Activated T-cell treated with anti-CD3 and anti-CD28 coated beads, Interleukin-2, amount 50 U/mL, for 4 hours (primary cell): Measurements from ENCODE around the gene FGF14. TPM values are rescaled to one million over a fixed set of nuclear protein-coding genes. Genes with fewer than 3 reads are reported as not detected.

Source experiments
- ATAC-seq, 2 donors: fragments of 200-7000 bp; cut with Tn5 transposase; one replicate each; pipeline ENCODE4 v1.10.0; 2021
- DNase-seq: peaks from one replicate; pipeline ENCODE4 v3.0.0-alpha.2; 2020
- H3K27me3 Mint-ChIP-seq: one replicate; pipeline ENCODE4 v1.8.0; 2021; ENCODE audit warnings: low read depth, mixed read lengths
- H3K36me3 Mint-ChIP-seq: one replicate; pipeline ENCODE4 v1.8.0; 2022; ENCODE audit warnings: mixed read lengths; ENCODE audit not compliant: insufficient read depth
- H3K4me1 Mint-ChIP-seq: one replicate; pipeline ENCODE4 v1.8.0; 2021; ENCODE audit warnings: low read depth, mixed read lengths
- H3K4me3 Mint-ChIP-seq: one replicate; pipeline ENCODE4 v1.8.0; 2021; ENCODE audit warnings: mild to moderate bottlenecking, moderate library complexity, mixed read lengths
- H3K9me3 Mint-ChIP-seq: one replicate; pipeline ENCODE4 v1.8.0; 2021; ENCODE audit warnings: mixed read lengths
- total RNA-seq, 3 donors: library from RNA; stranded (reverse); gene quantifications; one replicate each; pipeline ENCODE4 v1.2.1, GENCODE V29; 2021

The FGF14 gene
- total RNA-seq, 3 donors from 2014 or later: not detected

DNA sequence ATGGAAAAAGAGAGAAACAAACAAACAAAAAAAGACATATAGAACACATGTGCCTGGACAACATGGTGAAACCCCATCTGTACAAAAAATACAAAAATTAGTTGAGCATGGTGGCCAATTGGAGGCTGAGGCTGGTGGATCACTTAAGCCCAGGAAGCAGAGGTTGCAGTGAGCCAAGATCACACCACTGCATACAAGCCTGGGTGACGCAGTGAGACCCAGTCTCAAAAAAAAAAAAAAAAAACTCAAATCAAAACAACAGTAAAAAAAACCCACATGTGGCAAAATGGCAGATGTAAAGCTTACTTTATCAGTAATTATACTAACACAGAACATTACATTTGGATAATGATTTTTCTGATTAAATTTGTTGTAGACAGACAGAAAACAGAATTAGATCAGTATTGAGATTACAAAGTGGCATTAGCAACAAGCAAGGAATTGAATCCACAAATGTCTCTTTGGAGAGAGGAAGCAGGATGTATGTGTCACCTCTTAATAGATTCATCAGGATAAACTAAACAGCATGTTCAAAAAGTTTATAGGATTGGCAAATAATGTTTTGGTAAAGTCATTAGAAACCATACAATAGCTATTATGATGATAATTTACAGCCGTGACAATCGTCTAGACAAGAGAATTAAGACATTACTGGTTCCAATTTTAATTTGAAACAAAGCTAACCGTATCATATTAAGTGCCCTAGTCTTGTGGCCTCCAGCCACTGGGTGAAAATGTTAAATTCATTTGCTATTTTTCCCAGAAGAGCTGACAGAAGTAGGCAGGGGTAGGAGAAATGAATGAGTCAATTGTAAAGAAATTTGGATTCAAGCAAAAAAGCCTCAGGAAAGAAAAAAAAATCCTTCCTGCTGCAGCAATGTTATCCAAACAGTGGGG lies 206.0 kb downstream of the FGF14 start:
- no peaks in the 10 kb centered on the region for H3K27me3 Mint-ChIP-seq
- no peak for ATAC-seq

DNA sequence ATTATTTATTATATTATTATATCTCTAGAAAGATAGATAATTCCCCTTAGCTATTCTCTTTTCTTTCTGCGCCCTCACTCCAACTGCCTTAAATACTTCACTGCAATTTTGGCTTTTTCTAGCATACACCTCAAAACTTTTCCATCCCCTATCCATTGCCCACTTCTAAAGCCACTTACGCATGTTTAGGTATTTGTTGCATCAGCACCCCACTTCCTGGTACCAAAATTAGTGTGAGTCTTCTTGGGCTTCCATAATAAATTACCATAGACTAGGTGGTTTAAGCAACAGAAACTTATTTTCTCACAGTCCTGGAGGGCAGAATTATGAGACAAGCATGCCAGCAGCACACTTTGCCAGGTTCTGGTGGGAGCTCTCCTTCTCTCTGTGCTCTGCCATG lies 209.0 kb downstream of the FGF14 start:
- peaks cover 3% of the 10 kb centered on the region for H3K9me3 Mint-ChIP-seq
- no peaks in the 10 kb centered on the region for H3K27me3 Mint-ChIP-seq
- no peak overlapping the region for H3K4me3 Mint-ChIP-seq
- ATAC-seq: no peak
- H3K4me1 Mint-ChIP-seq: peaks cover 5% of the 10 kb centered on the region
- DNase-seq: no peak
- no peaks in the 10 kb centered on the region for H3K36me3 Mint-ChIP-seq

More for the DNA sequence above, 206.0 kb downstream of the FGF14 start:
- Mint-ChIP-seq H3K36me3 (no peaks in the 10 kb centered on the region), H3K9me3 (no peaks in the 10 kb centered on the region), H3K4me3 (no peak overlapping the region), H3K4me1 (peaks cover 5% of the 10 kb centered on the region)
- DNase-seq: no peak

DNA sequence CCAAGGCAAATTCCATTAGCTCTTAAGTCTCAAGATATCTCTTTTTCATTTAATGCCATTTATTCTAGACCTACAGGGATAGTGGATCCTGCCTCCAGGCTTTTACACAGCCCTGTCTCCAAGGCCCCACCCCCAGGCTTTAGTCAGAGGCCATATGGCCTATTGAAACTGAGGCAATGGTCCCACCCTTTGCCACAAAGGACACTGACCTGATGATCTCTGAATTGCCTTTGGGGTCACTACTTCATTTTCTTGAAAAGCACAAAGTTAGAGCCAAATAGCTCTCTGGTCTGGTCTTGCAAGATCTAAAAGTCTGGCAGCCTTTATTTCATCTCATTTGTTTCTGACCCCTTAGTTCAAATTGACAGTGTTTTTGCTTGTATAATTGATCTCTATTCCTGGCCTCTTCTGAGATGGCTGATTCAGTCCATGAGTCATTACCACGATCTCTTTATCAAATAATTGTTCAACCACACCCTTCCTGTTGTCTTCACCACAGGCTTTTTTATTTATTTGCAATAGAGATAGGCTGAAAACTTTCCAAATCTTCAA lies 209.8 kb downstream of the FGF14 start:
- Mint-ChIP-seq H3K36me3 (no peaks in the 10 kb centered on the region), H3K9me3 (peaks cover 3% of the 10 kb centered on the region), H3K27me3 (peaks cover 3% of the 10 kb centered on the region), H3K4me3 (no peak overlapping the region), H3K4me1 (peaks cover 5% of the 10 kb centered on the region)
- DNase-seq (no peak), ATAC-seq (no peak)

DNA sequence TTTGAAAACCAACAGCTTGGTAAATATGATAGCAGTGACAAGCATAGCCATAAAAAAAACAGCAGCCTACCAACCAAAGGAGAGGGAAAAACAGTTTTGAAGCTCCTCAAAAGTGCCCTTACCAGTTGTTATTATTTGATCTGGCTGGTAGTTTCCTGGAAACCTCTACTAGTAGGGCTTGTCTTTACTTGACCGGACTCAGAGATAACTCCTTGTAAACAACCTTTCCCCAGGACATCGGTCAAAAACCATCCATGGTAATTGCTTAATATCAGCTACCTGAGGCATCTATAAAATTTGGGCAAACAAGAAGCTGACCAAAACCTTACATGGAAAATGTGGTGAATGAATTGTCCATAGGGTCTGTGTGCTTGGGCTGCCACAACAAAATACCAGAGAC lies 210.9 kb downstream of the FGF14 start:
- Mint-ChIP-seq H3K36me3 (no peaks in the 10 kb centered on the region), H3K4me1 (peaks cover 5% of the 10 kb centered on the region), H3K9me3 (peaks cover 3% of the 10 kb centered on the region), H3K27me3 (peaks cover 3% of the 10 kb centered on the region), H3K4me3 (no peak overlapping the region)
- no peak for ATAC-seq
- no peak for DNase-seq

DNA sequence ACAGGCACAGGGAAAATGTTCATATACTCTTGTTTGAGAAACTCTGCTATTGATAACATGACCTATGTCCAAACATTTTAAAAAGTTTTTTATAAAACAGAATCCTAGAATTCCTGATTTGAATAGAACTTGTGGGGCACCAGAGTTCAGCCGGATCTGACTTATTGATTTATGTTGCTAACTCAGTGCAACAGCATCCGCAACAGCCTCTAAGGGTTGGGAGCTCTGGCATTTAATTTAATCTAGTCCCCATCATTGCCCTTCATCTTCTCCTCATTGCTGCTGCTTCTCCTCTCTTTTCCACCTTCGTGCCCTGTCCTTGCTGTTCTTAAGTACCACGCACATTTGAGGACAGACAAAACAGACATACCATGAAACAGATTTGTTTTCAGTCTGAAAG lies 214.5 kb downstream of the FGF14 start:
- peaks cover 3% of the 10 kb centered on the region for H3K9me3 Mint-ChIP-seq
- H3K36me3 Mint-ChIP-seq: no peaks in the 10 kb centered on the region
- peaks cover 4% of the 10 kb centered on the region for H3K4me1 Mint-ChIP-seq
- no peak overlapping the region for H3K4me3 Mint-ChIP-seq
- H3K27me3 Mint-ChIP-seq: peaks cover 3% of the 10 kb centered on the region
- ATAC-seq (no peak), DNase-seq (no peak)

DNA sequence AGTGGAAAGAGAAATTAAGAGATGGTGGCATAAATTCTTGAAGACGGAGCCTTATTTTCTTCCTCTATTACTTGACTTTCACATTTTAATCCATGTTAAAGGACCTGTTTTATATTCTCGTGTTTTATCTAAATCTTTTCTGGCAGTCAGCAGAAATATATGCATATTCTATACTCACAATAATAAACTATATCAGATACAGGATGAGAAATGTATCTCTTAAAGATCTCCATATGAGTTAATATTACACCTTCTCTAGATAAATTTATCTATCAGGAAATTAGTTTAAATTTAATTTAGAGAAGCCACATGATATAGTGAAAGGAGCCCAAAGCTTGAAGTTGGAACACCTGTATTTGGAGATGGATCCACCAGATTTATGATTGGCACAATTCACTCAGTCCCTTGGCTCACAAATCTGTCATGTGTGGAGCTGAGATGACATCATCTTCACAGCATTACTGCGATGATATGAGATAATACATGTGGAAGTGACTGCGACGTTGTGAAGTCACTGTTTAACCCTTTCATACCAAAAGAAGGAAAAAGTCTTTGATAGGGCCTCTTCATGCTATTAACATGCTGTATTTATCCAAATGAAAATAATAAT lies 216.4 kb downstream of the FGF14 start:
- Mint-ChIP-seq H3K4me1 (no peaks in the 10 kb centered on the region), H3K27me3 (peaks cover 3% of the 10 kb centered on the region), H3K9me3 (peaks cover 3% of the 10 kb centered on the region), H3K36me3 (no peaks in the 10 kb centered on the region), H3K4me3 (no peak overlapping the region)
- ATAC-seq: no peak
- no peak for DNase-seq

DNA sequence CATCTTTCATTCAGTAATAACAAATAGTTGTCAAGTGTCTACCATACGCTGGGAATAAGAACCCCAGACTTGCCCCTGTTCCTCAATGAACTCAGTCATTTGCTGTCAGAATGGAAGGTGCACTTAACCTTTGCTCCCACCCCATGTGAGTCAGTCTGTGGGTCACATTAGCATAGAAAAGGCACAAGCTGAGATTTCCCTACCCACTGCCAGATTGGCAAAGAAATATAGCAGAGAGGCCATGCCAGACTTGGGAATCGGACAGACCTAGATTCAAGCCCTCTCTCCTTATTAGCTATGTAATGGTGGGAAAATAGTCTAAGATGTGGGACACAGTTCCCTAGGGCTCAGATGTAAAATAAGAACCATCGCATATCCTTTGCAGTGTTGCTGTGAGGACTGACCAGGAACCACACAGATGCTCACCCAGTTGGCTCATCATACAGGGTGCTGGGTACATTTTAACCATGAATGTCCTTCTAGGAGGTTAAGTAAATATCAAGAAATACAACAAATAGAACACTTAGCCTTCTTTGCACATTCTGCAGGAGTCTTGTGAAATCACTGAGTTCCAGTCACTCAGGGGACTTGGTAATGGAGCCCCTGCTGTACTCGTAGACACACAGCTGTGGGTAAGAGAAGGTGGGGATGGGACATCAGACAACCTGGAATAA lies 218.2 kb downstream of the FGF14 start:
- H3K4me1 Mint-ChIP-seq: no peaks in the 10 kb centered on the region
- H3K36me3 Mint-ChIP-seq: no peaks in the 10 kb centered on the region
- ATAC-seq (no peak), DNase-seq (no peak)
- H3K4me3 Mint-ChIP-seq: no peak overlapping the region
- H3K9me3 Mint-ChIP-seq: no peaks in the 10 kb centered on the region
- peaks cover 3% of the 10 kb centered on the region for H3K27me3 Mint-ChIP-seq

DNA sequence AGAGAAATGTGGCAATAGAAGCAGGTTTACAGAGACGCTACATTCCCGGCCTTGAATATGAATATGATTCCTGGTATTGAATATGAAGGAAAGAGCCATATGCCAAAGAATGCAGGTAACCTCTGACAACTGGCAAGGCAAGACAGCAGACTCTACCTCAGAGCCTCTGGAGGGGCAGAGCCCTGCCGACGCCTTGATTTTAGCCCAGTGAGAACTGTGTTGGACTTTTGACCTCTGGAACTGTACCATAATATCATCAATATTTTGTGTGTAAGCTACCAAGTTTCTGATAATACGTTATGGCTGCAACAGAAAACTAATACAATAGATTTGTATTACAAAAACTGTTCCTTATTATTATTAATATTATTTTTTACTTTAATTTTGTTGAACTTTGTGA lies 219.7 kb downstream of the FGF14 start:
- no peaks in the 10 kb centered on the region for H3K36me3 Mint-ChIP-seq
- H3K4me1 Mint-ChIP-seq: no peaks in the 10 kb centered on the region
- no peak for ATAC-seq
- DNase-seq: no peak
- no peaks in the 10 kb centered on the region for H3K27me3 Mint-ChIP-seq
- no peaks in the 10 kb centered on the region for H3K9me3 Mint-ChIP-seq
- no peak overlapping the region for H3K4me3 Mint-ChIP-seq

DNA sequence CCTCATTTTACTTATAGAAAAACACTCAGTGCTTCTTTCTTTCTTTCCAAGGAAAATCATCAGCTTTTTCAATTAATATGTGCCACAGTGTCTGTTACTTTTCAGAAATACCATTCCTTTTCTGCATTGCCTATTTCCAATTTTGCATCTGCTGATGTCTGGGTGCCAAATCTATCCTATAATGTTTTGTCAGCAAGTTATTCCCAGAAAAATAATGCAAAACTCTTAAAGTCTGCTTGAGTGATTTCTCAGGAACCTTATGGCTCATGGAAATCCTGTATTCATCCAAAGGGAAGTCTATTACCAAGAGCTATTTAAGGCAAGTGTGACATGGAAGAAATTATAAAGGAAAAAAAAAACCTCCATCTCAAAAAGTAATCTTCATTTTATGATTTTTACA lies 224.4 kb downstream of the FGF14 start:
- Mint-ChIP-seq H3K4me3 (no peak overlapping the region), H3K27me3 (no peaks in the 10 kb centered on the region), H3K9me3 (no peaks in the 10 kb centered on the region), H3K4me1 (no peaks in the 10 kb centered on the region), H3K36me3 (no peaks in the 10 kb centered on the region)
- DNase-seq (no peak), ATAC-seq (no peak)

DNA sequence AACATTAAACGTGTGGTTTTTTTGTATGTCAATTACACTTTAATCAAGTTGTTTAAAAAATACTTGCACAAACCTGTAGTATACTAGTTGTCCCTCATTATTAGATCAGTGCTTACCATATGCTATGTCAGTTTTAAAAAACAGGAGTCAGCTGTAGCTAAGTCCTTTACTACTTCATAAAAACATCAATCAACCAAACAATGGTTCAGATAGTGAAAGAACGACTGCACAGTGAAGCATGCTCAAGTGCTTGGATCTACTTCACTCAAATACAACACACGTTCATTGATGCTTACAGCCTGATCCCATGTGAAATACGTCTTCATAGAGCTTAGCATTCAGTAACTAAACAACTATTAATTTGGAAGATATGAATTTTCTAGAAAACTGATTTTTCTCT lies 225.0 kb downstream of the FGF14 start:
- H3K27me3 Mint-ChIP-seq: no peaks in the 10 kb centered on the region
- no peaks in the 10 kb centered on the region for H3K4me1 Mint-ChIP-seq
- no peaks in the 10 kb centered on the region for H3K36me3 Mint-ChIP-seq
- no peak overlapping the region for H3K4me3 Mint-ChIP-seq
- no peaks in the 10 kb centered on the region for H3K9me3 Mint-ChIP-seq
- DNase-seq (no peak), ATAC-seq (no peak)

DNA sequence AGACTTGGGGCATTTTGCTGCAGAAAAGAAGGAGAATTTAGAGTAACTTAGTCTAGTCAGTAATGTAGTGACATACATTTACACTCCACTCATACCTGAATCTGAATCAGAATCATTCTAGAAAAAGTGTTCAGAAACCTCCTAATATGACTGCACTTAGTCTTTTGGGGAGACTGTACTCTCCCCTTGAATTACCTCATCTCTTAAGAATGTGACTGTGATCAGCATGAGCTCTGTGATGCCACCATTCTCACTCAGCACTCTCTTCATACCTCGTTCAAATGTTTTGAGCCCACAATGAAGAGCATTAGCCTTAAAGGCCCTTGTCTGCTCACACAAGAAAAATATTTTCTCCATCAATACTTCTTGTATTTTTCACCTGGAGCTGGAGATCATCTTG lies 229.4 kb downstream of the FGF14 start:
- H3K27me3 Mint-ChIP-seq: peaks cover 1% of the 10 kb centered on the region
- ATAC-seq (no peak), DNase-seq (no peak)
- no peaks in the 10 kb centered on the region for H3K9me3 Mint-ChIP-seq
- no peaks in the 10 kb centered on the region for H3K4me1 Mint-ChIP-seq
- no peaks in the 10 kb centered on the region for H3K36me3 Mint-ChIP-seq
- no peak overlapping the region for H3K4me3 Mint-ChIP-seq

DNA sequence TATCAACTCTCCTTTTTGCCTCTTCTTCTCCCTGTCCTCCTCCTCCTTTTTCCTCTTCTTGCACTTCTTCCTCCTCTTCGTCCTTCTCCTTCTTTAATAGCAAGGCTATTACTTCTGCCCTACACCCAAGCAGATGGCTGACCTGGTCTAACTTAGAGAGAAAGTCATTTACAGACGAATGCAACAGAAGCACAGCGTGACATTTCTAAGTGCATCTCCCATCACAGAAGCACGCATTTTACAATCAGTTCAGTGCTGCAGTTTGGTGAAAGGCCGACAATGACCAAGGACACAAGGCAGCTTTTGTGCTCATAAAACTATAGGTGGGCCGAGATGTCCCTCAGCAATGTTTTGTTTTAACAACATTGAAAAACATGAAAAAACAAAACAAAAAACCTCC lies 231.5 kb downstream of the FGF14 start:
- no peaks in the 10 kb centered on the region for H3K9me3 Mint-ChIP-seq
- no peak for ATAC-seq
- peaks cover 1% of the 10 kb centered on the region for H3K27me3 Mint-ChIP-seq

DNA sequence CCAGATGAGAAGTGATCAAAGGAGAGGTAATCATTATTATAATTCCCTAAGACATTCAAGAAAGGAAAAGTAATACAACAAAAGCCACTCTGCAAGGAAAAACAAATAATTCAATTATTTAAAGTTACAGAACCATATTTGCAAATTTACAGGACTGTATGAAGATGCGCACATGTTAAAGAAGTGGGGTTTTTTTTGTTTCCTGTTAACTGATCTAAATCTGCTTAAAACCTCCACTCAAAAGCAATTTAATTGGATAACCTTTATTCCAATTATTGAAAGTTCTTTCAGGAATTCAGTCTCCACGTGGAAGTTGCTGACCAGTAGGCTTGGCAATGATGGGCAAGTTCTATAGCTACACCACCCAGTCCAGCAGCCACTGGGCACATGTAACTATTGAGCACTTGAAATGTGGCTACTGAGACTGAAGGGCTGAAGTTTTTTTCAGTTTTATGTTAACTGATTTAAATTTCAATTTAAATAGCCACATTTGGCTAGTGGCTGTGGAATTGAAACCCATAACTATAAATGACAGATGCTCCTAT lies 232.3 kb downstream of the FGF14 start:
- Mint-ChIP-seq H3K4me1 (no peaks in the 10 kb centered on the region), H3K9me3 (no peaks in the 10 kb centered on the region), H3K27me3 (peaks cover 1% of the 10 kb centered on the region), H3K36me3 (no peaks in the 10 kb centered on the region), H3K4me3 (no peak overlapping the region)
- DNase-seq (no peak), ATAC-seq (no peak)

More for the DNA sequence above, 231.5 kb downstream of the FGF14 start:
- Mint-ChIP-seq H3K4me3 (no peak overlapping the region), H3K36me3 (no peaks in the 10 kb centered on the region), H3K4me1 (no peaks in the 10 kb centered on the region)
- no peak for DNase-seq

DNA sequence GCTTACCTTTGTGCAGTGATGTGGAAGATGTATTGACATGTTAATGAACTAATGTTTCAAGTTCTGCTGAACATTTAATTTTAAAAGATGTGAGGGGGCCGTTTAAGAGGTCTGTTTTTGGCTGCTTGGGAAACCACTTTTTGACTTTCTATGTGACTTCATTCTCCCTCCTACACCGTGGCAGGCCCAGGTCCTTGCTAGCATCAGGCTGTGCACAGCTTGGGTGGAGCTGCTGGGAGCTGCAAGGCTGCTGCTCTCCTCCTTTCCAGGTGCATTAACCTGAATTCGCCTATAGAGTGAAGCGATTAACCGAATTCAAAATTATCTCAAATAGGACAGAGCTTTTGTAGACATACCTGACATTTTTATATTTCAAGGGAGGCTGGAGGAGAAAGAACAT lies 249.1 kb downstream of the FGF14 start:
- DNase-seq (no peak), ATAC-seq (no peak)
- Mint-ChIP-seq H3K4me3 (no peak overlapping the region), H3K4me1 (no peaks in the 10 kb centered on the region), H3K9me3 (no peaks in the 10 kb centered on the region), H3K36me3 (no peaks in the 10 kb centered on the region), H3K27me3 (no peaks in the 10 kb centered on the region)
